K562 (cell line): ENCODE results near the gene STMP1. TPM values are rescaled to one million over a fixed set of nuclear protein-coding genes. Genes with fewer than 3 reads are reported as not detected.
A peak's percentile ranks its signal among the peaks of the same experiment; 100 is the strongest.

Experiments used
- BRD4 ChIP-seq: fragments of 200-600 bp; sonication (generic); IDR thresholded peaks from 2 replicates; pipeline ENCODE4 v1.6.1; 2017; ENCODE audit warnings: inconsistent platforms
- CREB3L1 ChIP-seq: fragments of 450-650 bp; IDR thresholded peaks from 2 replicates; pipeline ENCODE4 v1.6.1; 2014; ENCODE audit warnings: low read depth, mild to moderate bottlenecking, moderate library complexity, borderline replicate concordance
- EHMT2 ChIP-seq: fragments of 450-650 bp; IDR thresholded peaks from 2 replicates; pipeline ENCODE4 v1.6.1; 2018; ENCODE audit warnings: antibody characterized with exemption
- FOXJ2 ChIP-seq: fragments of 200-800 bp; sonication (Bioruptor generic); IDR thresholded peaks from 2 replicates; pipeline ENCODE4 v1.6.1; 2016; ENCODE audit warnings: missing genetic modification characterization, missing compliant biosample characterization
- GMEB1 ChIP-seq: fragments of 250-450 bp; sonication (Bioruptor Pico); IDR thresholded peaks from 2 replicates; pipeline ENCODE4 v1.4.0; 2020; ENCODE audit warnings: mild to moderate bottlenecking
- KLF6 ChIP-seq: fragments of 250-450 bp; sonication (Bioruptor Pico); IDR thresholded peaks from 2 replicates; pipeline ENCODE4 v1.4.0; 2020; ENCODE audit warnings: mild to moderate bottlenecking, moderate library complexity, borderline replicate concordance
- MCM2 ChIP-seq: fragments of 450-650 bp; IDR thresholded peaks from 2 replicates; pipeline ENCODE4 v1.6.1; 2017; ENCODE audit warnings: low read depth, mild to moderate bottlenecking
- NR4A1 ChIP-seq, 2 experiments: fragments of 250-450 bp in 1 of 2; fragments of 450-650 bp in 1 of 2; sonication (Bioruptor Pico) in 1 of 2; IDR thresholded peaks; 2 replicates each; pipeline versions ENCODE4 v1.4.0 to v1.6.1; 2016 to 2020; ENCODE audit warnings: mild to moderate bottlenecking in 2 of 2, missing compliant biosample characterization in 1 of 2, missing genetic modification characterization in 1 of 2, moderate library complexity in 1 of 2
- PHTF2 ChIP-seq: fragments of 250-450 bp; sonication (Bioruptor Pico); IDR thresholded peaks from 2 replicates; pipeline ENCODE4 v1.5.0; 2021; ENCODE audit warnings: mild to moderate bottlenecking
- RBM17 ChIP-seq: fragments of 200-400 bp; formaldehyde crosslinking; IDR thresholded peaks from 2 replicates; pipeline ENCODE4 v1.6.1; 2017; ENCODE audit warnings: low read depth, mild to moderate bottlenecking, low read length, borderline replicate concordance
- SMAD4 ChIP-seq: fragments of 250-450 bp; sonication (Bioruptor Pico); conservative IDR thresholded peaks from 2 replicates; pipeline ENCODE4 v1.8.0; 2021; ENCODE audit warnings: inconsistent platforms, mild to moderate bottlenecking, moderate library complexity
- SMARCE1 ChIP-seq: fragments of 450-650 bp; IDR thresholded peaks from 2 replicates; pipeline ENCODE4 v1.7.1; 2016; ENCODE audit warnings: mild to moderate bottlenecking
- SREBF2 ChIP-seq: sonication (generic); formaldehyde crosslinking; IDR thresholded peaks from 2 replicates; pipeline ENCODE4 v1.4.0; 2020; ENCODE audit warnings: mild to moderate bottlenecking, missing genetic modification reagents
- SRSF1 ChIP-seq: fragments of 200-400 bp; formaldehyde crosslinking; IDR thresholded peaks from 2 replicates; pipeline ENCODE4 v1.6.1; 2017; ENCODE audit warnings: mild to moderate bottlenecking, low read depth, low read length, moderate library complexity
- ZNF407 ChIP-seq: fragments of 450-650 bp; IDR thresholded peaks from 2 replicates; pipeline ENCODE4 v1.6.1; 2016; ENCODE audit warnings: low read depth
- polyA plus RNA-seq, 8 experiments: library from polyadenylated mRNA; depleted of rRNA in 4 of 8; stranded (reverse) in 5 of 8; unstranded in 3 of 8; fragments of >200 nt; fragmentation: Nextera tagmentation in 2 of 8; fragmentation: Illumina TruSeq in 1 of 8; extraction: Ambion mirVana in 2 of 8; extraction: Trizol in 1 of 8; gene quantifications; 2 replicates each; pipeline versions ENCODE4 v1.2.1 to v1.2.3, GENCODE V29; 2011 to 2014; ENCODE audit warnings: inconsistent platforms in 1 of 8, missing spikeins in 1 of 8
- total RNA-seq, 7 experiments: library from RNA; depleted of rRNA in 6 of 7; stranded (reverse); fragments of >200 nt in 6 of 7; fragmentation: Illumina TruSeq in 2 of 7; extraction: Trizol in 2 of 7; gene quantifications; 2 replicates each; pipeline versions ENCODE4 v1.2.1 to v1.2.3, GENCODE V29; 2011 to 2021; ENCODE audit warnings: low replicate concordance in 1 of 7

Gene STMP1
- total and polyA plus RNA-seq, 9 of the 15 experiments (the other 6 are each of a cell fraction or from before 2014, with no cell fraction given) = 10.6 to 249 (median 56.8) TPM

GRCh38 chr7:135661311-135662122 is 797 bp upstream of the STMP1 start (continued):
- TF ChIP-seq ZNF407 = peak; percentile 36; the same call in 1 of the 2 replicates
- TF ChIP-seq MCM2 = no peak
- TF ChIP-seq SMAD4 (CRISPR knock-in tag) = peak; percentile 20; the same call in 1 of the 2 replicates
- TF ChIP-seq BRD4 = 0 out of 2 replicates have a peak, but pooled peaks have one; percentile 2
- 0 out of 2 replicates have a peak, but pooled peaks have one; percentile 14 for TF ChIP-seq GMEB1
- peak; percentile 52; the same call in 1 of the 2 replicates for TF ChIP-seq KLF6
- TF ChIP-seq SRSF1 = no peak
- peak; percentile 55; the same call in 1 of the 2 replicates for TF ChIP-seq FOXJ2 (tag)
- no peak for TF ChIP-seq NR4A1 (CRISPR knock-in tag; IDR thresholded peaks at IDR 0.05)
- TF ChIP-seq NR4A1 (tag; IDR thresholded peaks at IDR 0.05) = peak; percentile 22; the same call in 1 of the 2 replicates
- TF ChIP-seq SREBF2 (CRISPR knock-in tag) = 0 out of 2 replicates have a peak, but pooled peaks have one; percentile 19
- TF ChIP-seq CREB3L1 = no peak; the same call in 1 of the 2 replicates
- TF ChIP-seq EHMT2 = peak; percentile 15; the same call in 1 of the 2 replicates
- peak; percentile 86; the same call in 1 of the 2 replicates for TF ChIP-seq SMARCE1
- TF ChIP-seq RBM17 = no peak
- TF ChIP-seq PHTF2 (CRISPR knock-in tag) = 0 out of 2 replicates have a peak, but pooled peaks have one; percentile 66
